ENCODE results near the gene ERLIN1.

ERLIN1 gene

DNA sequence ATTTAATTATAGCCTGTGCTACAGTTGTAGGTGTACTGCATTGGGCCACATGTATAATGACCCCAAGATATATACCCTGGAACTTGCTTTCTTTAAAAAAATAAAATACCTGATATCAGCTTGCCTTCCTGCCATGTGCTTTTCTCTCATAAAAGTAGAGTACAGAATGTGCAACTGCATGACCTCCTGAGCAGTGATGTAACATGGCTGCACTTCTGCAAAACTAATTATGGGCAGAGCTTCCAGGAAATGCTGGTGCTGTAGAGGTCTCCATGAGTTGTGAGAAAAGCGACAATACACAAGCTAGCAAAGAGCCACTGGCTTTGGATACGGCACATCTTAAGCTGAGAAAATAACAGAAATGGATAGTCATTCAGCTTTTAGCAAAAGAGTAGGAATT lies 6.5 kb upstream of the ERLIN1 start:
- no peak overlapping the region for H3K4me3 ChIP-seq (ENCODE audit: low read depth in 1 of 2, low read length in 2 of 2)
- H3K4me2 ChIP-seq (ENCODE audit: insufficient read depth, low read length): no peak overlapping the region
- peaks cover 15% of the 10 kb centered on the region for H3K4me1 ChIP-seq (ENCODE audit: insufficient read depth, low read length)
- ATAC-seq (ENCODE audit: insufficient read depth, low read depth) (no peak), DNase-seq (no peak)
- H3K36me3 ChIP-seq (ENCODE audit: insufficient read depth, low read length): peaks cover 80% of the 10 kb centered on the region
- H3K9me3 ChIP-seq (ENCODE audit: insufficient read depth, low read length, severe bottlenecking): no peaks in the 10 kb centered on the region
- H4K20me1 ChIP-seq (ENCODE audit: insufficient read depth, low read length): 0 out of 2 replicates have a peak, but pooled peaks cover 2% of the 10 kb centered on the region
- H2AFZ ChIP-seq (ENCODE audit: low read depth, low read length): no peak overlapping the region
- no peaks in the 10 kb centered on the region for H3K27me3 ChIP-seq (ENCODE audit: insufficient read depth, low read length, poor library complexity)
- H3K27ac ChIP-seq (ENCODE audit: low read length): no peak overlapping the region
- no peak overlapping the region for H3K9ac ChIP-seq (ENCODE audit: low read depth, low read length)
- peaks cover 43% of the 10 kb centered on the region for H3K79me2 ChIP-seq (ENCODE audit: insufficient read depth, low read length)
- TF ChIP-seq EZH2 (IDR thresholded peaks at IDR 0.05; ENCODE audit: borderline replicate concordance, low read depth, low read length, severe bottlenecking): no peak
- TF ChIP-seq, protein P1, sequence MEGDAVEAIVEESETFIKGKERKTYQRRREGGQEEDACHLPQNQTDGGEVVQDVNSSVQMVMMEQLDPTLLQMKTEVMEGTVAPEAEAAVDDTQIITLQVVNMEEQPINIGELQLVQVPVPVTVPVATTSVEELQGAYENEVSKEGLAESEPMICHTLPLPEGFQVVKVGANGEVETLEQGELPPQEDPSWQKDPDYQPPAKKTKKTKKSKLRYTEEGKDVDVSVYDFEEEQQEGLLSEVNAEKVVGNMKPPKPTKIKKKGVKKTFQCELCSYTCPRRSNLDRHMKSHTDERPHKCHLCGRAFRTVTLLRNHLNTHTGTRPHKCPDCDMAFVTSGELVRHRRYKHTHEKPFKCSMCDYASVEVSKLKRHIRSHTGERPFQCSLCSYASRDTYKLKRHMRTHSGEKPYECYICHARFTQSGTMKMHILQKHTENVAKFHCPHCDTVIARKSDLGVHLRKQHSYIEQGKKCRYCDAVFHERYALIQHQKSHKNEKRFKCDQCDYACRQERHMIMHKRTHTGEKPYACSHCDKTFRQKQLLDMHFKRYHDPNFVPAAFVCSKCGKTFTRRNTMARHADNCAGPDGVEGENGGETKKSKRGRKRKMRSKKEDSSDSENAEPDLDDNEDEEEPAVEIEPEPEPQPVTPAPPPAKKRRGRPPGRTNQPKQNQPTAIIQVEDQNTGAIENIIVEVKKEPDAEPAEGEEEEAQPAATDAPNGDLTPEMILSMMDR (IDR thresholded peaks at IDR 0.05; ENCODE audit: borderline replicate concordance, extremely low read depth, low read length, poor library complexity, severe bottlenecking): no peak

- Histone ChIP-seq H3K4me1 (ENCODE audit: insufficient read depth, low read length) (peaks cover 48% of the 10 kb centered on the region), H2AFZ (ENCODE audit: low read depth, low read length) (peak overlapping the region; percentile 95), H3K79me2 (ENCODE audit: insufficient read depth, low read length) (peaks cover 91% of the 10 kb centered on the region), H3K27me3 (ENCODE audit: insufficient read depth, low read length, poor library complexity) (no peaks in the 10 kb centered on the region), H3K4me3 (ENCODE audit: low read depth in 1 of 2, low read length in 2 of 2) (peak overlapping the region; percentile 77 to 86), H3K9me3 (ENCODE audit: insufficient read depth, low read length, severe bottlenecking) (no peaks in the 10 kb centered on the region), H3K36me3 (ENCODE audit: insufficient read depth, low read length) (peaks cover 55% of the 10 kb centered on the region), H3K27ac (ENCODE audit: low read length) (peak overlapping the region; percentile 97), H3K4me2 (ENCODE audit: insufficient read depth, low read length) (peak overlapping the region; percentile 93), H4K20me1 (ENCODE audit: insufficient read depth, low read length) (peaks cover 6% of the 10 kb centered on the region), H3K9ac (ENCODE audit: low read depth, low read length) (peak overlapping the region; percentile 90)
- DNase-seq (peak; percentile 49), ATAC-seq (ENCODE audit: insufficient read depth, low read depth) (peak; percentile 64)
- TF ChIP-seq EZH2 (IDR thresholded peaks at IDR 0.05; ENCODE audit: borderline replicate concordance, low read depth, low read length, severe bottlenecking): no peak
- TF ChIP-seq, protein P1 (IDR thresholded peaks at IDR 0.05; ENCODE audit: borderline replicate concordance, extremely low read depth, low read length, poor library complexity, severe bottlenecking): no peak
Observed at GRCh38 chr10:100186253-100187212, 704 bp upstream of the ERLIN1 start.

- Histone ChIP-seq H3K27me3 (ENCODE audit: insufficient read depth, low read length, poor library complexity) (no peaks in the 10 kb centered on the region), H4K20me1 (ENCODE audit: insufficient read depth, low read length) (peaks cover 9% of the 10 kb centered on the region), H2AFZ (ENCODE audit: low read depth, low read length) (peak overlapping the region; percentile 95), H3K4me1 (ENCODE audit: insufficient read depth, low read length) (peaks cover 48% of the 10 kb centered on the region), H3K36me3 (ENCODE audit: insufficient read depth, low read length) (peaks cover 51% of the 10 kb centered on the region), H3K79me2 (ENCODE audit: insufficient read depth, low read length) (peaks cover 97% of the 10 kb centered on the region), H3K4me3 (ENCODE audit: low read depth in 1 of 2, low read length in 2 of 2) (peak overlapping the region; percentile 77 to 86), H3K4me2 (ENCODE audit: insufficient read depth, low read length) (peak overlapping the region; percentile 93), H3K9ac (ENCODE audit: low read depth, low read length) (peak overlapping the region; percentile 90), H3K9me3 (ENCODE audit: insufficient read depth, low read length, severe bottlenecking) (no peaks in the 10 kb centered on the region), H3K27ac (ENCODE audit: low read length) (peak overlapping the region; percentile 97)
- TF ChIP-seq, protein P1 (IDR thresholded peaks at IDR 0.05; ENCODE audit: borderline replicate concordance, extremely low read depth, low read length, poor library complexity, severe bottlenecking): no peak
- no peak for TF ChIP-seq EZH2 (IDR thresholded peaks at IDR 0.05; ENCODE audit: borderline replicate concordance, low read depth, low read length, severe bottlenecking)
- ATAC-seq (ENCODE audit: insufficient read depth, low read depth) (peak; percentile 34), DNase-seq (peak; percentile 46)
Observed at GRCh38 chr10:100184840-100185239, 989 bp downstream of the ERLIN1 start.

Data from DND-41 (cell line).